ENCODE data around the gene PKDCC.
"Not testable (repeated sequence)": the region's sequence is repeated elsewhere in the genome, so short reads cannot be mapped to it uniquely, and the experiment has no call there.

Gene PKDCC

DNA sequence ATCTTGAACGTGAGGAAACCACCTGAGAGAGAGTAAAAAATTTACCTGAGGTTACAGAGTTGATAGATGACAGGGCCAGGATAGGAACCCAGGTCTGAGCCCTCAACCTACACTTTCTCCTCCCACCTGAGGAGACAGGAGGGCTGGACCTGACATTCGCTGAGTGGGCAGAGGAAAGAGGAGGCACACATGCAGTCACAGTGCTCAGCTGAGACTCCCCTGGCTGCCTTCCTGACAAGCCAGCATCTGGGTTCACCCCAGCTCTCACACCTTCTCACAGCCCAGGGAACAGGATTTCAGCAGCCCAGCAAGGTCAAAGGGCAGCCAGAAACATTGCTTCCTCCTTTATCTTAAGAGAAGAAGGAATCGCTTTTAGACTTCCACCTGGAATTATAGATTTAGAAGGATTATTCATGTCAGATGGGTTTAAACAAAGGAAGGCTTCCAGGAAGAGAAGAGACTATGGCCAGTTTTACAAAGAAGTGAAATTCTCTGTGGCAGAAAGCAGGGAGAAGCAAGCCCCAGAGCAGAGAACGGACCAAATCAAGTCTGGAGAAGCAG lies 18.1 kb upstream of the PKDCC start:
- no peak overlapping the region for H3K27ac ChIP-seq
- no peak for DNase-seq (ENCODE audit: low read depth, low spot score)

DNA sequence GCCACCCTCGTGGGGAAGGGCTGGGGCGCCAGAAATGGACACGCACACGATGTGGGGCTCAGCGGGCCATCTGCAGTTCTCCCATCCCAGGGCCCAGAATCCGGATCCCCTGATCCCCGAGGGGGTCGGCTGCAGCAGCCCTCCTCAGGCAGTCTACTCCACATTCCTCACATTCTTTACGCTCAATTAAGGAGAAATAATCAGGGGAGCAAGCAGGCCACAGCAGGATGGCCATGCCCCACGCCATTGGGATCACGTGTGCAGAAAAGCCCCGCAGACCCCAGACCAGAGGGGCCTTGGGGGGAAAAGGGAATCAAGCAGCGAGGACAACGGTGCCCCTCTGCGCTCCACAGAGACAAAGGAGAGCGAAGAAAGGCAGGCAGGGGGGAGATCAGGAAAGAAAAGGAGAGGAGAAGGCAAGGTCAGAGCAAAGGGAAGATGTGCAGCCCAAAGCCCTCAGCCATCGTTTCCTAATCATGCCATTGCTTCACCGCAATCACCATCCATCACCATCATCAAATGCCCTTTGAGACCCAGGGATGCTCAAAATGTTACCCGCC lies 17.5 kb upstream of the PKDCC start:
- DNase-seq (ENCODE audit: low read depth, low spot score), result no peak
- H3K27ac ChIP-seq, result no peak overlapping the region

DNA sequence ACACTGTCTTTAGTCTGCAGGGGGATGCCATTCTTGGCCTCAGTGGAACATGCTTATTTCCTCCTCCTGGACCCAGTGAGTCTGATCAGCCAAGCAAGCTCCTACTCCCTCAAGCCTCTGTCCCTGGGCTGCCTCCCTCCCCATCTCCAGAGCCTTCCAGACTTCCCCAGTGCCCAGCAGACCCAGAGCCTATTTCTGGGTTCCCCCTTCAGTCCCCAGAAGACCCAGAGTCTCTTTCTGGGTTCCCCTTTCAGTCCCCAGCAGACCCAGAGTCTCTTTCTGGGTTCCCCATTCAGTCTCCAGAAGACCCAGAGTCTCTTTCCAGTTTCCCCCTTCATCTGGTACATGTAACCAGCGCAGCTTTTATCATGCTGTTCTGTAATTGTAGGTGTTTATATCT lies 17.0 kb upstream of the PKDCC start:
- no peak for DNase-seq (ENCODE audit: low read depth, low spot score)
- no peak overlapping the region for H3K27ac ChIP-seq

DNA sequence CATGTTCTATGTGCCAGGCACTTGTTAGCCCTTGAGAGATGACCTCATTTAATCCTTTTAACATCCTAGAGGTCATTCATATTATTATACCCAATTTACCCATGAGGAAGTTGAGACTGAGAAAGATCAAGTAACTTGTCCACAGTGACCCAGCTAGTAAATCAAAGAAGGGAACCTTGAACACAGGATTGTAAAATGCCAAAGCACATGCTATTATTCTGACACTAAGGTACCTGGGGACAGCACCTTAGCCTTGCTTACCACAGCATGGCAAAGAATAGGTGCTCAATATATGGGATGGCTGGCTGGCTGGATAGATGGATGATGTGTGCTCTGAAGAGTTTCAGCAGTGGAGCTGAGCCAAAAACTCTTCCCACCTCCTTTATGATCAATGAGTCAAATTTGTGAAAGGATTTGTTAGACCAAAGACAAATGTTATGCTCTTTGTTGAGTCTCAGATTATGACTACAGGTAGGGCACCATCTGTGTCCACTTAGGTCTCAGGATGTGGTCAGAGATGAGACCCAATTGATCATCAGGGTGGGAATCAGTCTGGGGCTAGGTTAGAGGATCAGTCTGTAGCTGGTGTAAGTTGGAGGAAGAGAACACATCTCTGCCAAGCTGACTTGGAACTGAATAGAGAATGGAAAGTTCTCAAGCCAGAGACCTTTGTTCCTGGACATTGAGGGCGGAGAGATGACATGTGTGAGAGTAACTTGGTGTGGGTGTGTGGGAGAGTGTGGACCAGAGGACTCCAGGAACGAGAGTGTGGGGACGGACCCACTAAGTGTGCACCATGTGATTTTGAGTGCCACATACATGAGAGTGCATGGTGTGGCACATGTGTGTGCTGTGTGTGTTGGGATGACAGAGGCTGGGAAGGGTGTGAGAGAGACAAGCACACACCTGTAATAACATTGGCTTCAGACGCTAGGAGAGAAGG lies 16.3 kb upstream of the PKDCC start:
- H3K27ac ChIP-seq, result no peak overlapping the region
- no peak for DNase-seq (ENCODE audit: low read depth, low spot score)

DNA sequence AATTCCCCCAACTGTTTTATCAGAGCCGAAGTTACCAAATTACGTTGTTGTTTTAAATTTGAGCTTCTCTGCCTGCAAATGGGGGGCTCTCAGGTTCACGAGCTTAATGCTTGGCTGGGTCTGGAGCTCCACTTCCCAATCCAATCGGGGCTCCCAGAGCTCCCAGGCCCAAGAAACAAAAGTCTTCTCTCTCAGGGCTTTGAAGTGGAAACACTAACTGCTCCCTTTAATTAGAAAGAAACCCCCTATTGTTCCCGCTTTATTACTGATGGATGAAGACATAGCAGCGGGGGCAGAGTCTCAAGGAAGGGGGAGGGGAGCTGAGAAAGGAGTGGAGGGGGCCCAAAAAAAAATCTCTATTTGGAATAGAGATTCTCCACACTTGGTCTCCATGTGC lies 15.6 kb upstream of the PKDCC start:
- no peak overlapping the region for H3K27ac ChIP-seq
- no peak for DNase-seq (ENCODE audit: low read depth, low spot score)

DNA sequence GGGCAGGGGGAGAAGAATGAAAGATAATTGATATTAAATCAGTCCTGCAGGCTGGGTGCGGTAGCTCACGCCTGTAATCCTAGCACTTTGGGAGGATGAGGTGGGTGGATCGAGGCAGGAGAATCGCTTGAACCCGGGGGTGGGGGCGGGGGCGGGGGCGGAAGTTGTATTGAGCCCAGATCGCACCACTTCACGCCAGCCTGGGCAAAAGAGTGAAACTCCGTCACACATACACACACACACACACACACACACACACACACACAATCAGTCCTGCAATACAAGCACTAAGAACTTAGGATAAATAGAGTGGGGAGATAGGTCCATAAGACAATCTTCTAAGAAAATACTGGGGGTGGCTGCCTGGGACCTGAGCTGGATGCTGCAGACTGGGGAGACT lies 15.1 kb upstream of the PKDCC start:
- no peak overlapping the region for H3K27ac ChIP-seq
- no peak for DNase-seq (ENCODE audit: low read depth, low spot score)

DNA sequence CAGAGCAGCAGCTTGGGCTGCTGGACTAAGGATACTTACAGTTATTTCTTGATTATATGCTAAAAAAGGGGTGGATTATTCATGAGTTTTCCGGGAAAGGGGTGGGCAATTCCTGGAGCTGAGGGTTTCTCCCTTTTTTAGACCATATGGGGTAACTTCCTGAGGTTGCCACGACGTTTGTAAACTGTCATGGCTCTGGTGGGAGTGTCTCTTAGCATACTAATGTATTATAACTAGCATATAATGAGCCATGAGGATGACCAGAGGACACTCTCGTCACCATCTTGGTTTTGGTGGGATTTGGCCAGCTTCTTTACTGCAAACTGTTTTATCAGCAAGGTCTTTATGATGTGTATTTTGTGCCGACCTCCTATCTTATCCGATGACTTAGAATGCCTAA lies 13.7 kb upstream of the PKDCC start:
- not testable (repeated sequence) for H3K27ac ChIP-seq; DNase-seq (ENCODE audit: low read depth, low spot score)

DNA sequence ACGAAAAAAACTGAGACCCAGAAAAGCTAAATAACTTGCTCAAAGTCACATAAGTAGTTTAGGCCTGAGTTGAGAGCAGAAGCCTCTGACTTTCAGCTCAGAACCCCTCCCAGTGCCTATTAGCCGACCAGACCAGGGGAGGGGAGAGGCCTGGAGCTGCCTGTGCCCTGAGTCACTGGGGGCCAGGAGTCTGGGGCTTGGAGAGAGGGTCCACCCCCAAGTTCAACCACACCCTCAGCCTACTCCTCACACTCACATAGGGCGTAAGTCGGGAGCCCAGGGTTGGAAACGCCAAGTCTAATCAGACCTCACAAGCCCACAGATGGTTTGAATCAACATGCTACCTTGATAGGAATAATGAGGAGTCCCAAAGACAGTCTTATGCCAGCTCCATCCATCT lies 12.6 kb upstream of the PKDCC start:
- no peak overlapping the region for H3K27ac ChIP-seq

DNA sequence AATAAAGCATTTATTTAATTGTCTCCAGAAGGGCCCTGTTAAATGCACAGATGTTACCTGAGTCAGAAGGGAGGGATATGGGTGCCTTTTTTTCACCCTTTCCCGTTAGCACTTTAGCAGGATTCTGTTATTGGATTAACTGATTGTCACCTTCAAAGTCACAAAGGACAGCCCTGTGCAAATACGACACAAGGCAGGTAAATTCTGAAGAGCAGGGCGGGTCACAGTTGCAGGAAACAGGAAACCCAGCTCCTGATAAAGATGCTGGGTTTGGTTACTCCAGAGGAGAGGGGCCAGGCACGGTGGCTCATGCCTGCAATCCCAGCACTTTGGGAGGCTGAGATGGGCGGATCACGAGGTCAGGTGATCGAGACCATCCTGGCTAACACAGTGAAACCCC lies 11.4 kb upstream of the PKDCC start:
- no peak overlapping the region for H3K27ac ChIP-seq
- no peak for DNase-seq (ENCODE audit: low read depth, low spot score)

More for the DNA sequence above, 12.6 kb upstream of the PKDCC start:
- no peak for DNase-seq (ENCODE audit: low read depth, low spot score)

DNA sequence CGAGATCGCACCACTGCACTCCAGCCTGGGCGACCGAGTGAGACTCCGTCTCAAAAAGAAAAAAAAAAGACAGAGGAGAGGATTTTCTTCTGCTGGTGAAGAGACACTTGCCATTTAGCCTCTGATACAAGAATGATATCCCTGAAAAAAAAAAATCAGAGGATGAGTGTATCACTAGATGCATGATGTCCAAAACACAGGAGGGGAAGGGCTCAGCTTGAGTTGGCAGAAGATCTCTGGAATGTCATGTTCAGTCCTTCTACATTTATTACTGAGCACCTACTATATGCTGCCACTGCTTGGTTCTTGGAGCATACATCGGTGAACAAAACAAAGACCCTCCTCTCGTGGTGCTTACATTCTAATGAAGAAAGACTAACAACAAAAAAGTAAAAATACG lies 10.9 kb upstream of the PKDCC start:
- H3K27ac ChIP-seq, result no peak overlapping the region
- no peak for DNase-seq (ENCODE audit: low read depth, low spot score)

DNA sequence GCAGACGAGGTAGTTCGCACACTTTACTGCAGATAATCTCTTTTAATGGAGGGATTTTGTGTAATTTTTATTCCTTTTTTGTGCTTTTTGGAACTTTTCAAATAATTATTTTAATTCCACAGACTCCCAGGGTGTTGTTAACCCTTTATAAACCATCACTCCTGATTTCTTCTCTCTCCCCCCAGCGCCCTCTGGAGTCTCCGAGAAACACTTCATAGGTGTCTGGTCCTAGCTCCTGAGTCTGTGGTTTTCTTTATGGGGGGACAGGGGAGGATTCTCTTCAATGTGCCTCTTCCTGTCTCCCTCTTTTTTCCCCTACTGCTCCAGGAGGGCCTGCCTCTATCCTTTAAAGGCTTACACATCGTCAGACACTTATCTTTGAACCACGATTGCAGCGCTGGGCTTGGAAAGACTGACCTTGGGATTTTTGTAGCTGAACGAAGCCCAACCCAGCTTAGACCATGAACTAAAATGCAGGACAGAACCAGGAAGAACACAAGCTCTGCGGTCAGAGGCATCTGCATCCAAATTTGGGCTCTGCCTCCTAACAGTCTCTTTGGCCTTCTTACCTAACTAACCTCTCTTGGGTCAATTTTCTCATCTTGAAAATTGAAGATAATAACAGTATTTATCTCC lies 7.1 kb upstream of the PKDCC start:
- H3K27ac ChIP-seq, result no peak overlapping the region
- no peak for DNase-seq (ENCODE audit: low read depth, low spot score)

DNA sequence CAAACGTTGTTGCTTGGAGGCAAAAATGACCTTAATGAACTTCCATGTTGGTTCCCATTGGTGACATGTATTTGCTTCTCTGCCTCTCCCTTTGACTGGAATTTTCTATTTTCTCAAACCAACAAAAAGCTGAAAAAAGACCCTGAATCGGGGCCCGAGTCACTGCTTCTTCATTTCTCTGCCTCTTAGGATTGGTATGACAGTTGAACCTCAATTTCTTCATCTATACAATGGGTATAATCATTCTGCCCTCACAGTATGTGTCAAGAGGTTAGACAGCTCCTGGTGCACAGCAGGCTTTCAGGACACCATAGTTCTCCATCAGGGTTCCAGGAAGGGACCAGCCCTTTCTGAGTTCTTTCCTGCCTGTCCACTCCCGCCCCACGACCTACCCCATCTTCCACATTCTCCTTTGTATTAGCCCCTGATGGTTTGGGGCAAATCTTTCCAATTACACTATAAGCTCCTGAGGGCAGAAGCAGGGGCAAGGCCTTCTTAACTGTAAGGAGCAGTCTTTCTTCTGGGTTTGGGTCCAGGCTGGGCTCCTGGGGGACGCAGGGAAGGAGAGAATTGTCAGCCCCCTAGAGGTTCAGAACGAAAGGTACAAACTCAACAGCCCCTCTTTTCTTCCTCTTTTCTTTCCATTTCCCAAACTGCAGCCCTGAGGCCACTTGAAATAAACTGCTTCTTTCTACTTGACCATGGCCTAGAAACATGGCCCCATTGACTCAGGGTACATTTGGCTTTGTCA lies 6.3 kb upstream of the PKDCC start:
- H3K27ac ChIP-seq, result no peak overlapping the region
- DNase-seq (ENCODE audit: low read depth, low spot score), result no peak

DNA sequence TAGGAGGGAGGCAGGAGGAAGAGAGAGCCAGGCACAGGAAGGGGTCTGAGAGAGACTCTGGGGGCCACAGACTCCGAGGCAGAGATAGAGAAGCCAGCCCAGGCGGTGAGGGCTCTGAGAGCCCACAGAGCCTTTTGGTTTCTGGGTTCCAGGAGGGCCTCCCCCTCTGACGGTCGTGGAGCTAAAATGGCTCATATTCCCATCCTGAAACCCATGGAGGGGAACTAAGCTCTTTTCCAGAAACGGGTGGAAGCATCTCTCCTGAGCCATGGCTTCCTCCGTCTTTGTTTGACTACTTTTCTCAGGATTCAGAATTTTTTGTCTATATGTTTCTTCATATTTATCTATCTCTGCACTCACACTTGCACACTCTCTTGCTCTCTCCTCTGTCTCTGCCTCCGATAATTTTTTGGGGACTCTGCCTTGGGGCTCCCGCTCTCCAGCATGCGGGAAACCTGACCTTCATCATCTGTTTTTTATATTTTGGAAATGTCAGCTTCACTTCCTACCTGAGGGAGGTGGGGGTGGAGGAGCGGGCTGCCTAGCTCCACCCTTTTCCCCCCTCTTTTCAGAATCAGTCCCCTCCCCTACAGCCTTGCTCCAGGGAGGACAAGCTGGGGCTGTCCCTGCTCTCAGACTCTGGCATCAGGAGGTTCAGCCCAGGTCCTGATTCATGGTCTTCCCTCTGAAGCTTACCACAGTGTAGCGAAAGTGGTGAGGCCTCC lies 5.0 kb upstream of the PKDCC start:
- no peak for DNase-seq (ENCODE audit: low read depth, low spot score)
- no peak overlapping the region for H3K27ac ChIP-seq

DNA sequence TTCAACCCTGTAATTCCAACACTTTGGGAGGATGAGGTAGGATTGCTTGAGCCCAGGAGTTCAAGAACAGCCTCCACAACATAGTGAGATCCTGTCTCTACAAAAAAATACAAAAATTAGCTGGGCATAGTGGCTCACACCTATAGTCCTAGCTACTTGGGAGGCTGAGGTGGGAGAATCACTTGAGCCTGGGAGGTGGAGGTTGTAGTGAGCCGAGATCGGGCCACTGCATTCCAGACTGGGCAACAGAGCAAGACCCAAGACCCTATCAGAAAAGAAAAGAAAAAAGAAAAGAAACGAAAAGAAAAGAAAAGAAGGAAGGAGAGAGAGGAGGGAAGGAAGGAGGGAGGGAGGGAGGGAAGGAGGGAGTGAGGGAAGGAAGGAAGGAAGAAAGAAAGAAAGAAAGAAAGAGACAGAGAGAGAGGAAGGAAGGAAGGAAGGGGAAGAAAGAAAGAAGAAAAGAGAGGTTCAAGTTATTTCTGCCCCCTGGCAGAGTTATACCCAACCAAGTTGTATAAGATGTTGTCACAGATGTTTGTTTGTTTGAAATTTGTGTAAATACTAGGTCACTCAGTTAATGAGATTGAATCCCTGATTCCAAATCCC lies 3.9 kb upstream of the PKDCC start:
- no peak overlapping the region for H3K27ac ChIP-seq

DNA sequence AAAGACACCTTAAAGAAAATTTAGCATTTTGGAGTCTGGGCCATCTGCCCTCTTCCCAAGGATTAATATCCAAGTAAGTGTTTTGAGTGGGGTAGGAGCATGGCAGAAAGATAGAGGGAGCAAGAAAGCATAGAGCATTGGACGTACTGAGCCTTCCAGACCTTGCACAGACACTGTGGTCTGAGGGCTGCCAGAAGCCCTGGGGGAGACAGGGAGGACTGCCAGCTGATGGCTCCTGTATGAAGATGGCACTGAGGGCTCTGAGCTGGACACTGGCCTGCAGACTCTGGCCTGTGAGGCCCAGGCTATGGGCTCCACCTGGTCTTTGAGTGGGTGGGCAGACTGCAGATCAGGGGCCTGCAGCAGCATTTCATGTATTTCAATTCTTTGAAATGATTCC lies 2.9 kb upstream of the PKDCC start:
- DNase-seq (ENCODE audit: low read depth, low spot score), result no peak
- H3K27ac ChIP-seq, result no peak overlapping the region

More for the DNA sequence above, 3.9 kb upstream of the PKDCC start:
- DNase-seq (ENCODE audit: low read depth, low spot score), result no peak

DNA sequence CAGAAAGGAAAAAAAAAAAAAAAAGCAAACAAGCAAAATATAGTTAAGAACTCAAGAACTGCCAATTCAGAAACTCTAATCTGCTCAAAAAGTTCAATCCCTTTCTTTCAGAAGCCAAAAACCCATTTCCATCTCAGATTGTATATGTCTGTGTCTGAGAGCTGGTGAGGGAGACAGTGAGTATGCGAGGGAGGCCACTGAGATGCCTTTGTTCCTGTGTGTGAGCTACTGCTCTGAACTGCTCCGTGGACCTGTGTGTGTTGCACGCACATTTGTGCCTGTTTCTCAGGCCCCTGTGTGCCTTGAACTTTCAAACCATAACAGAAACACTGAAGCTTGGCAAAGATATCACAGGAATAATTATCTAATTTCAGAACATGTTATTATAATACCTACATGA lies 2.5 kb upstream of the PKDCC start:
- DNase-seq (ENCODE audit: low read depth, low spot score), result no peak
- H3K27ac ChIP-seq, result no peak overlapping the region

DNA sequence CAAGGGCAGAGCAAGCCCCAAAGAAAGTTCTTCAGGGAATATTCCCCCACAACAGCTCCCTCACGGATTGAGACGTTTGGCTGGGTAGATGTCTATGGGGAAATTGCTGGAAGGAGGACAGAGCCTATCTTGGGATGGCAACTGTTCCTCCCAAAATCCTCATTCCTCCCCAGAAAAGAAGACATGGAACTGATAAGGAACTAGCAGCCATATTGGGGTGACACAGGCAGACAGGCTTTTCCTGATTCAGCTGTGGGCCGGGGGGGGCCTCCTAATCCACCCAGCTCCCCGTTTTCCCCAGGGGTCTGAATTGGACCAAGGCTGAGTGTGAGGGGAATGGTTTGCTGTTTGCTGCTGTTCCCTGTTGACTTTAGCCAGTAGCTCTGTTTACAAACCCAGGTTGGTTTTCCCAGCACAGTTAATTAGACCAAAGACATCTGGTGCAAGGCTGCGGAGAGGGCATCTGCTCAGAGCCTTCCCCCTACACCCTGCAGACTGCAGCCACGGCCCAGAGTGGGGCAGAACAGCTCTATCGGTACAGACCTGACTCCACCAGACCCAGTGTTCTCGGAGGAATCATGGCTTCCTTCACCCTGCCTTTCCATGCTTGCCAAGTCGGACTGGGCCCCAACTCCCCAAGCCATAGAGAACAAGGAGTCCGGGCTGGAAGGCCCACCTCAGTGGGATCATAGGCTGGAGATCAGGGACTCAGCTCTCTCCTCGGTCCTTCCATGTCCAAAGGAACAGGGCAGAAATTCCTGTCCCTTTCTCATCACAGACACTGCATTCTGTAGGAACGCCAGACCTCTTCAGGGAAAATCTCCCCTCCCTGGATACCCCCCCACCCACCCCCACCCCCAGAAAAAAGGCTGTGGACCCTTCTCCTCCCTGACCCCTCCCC lies 1.7 kb upstream of the PKDCC start:
- DNase-seq (ENCODE audit: low read depth, low spot score), result no peak
- no peak overlapping the region for H3K27ac ChIP-seq

DNA sequence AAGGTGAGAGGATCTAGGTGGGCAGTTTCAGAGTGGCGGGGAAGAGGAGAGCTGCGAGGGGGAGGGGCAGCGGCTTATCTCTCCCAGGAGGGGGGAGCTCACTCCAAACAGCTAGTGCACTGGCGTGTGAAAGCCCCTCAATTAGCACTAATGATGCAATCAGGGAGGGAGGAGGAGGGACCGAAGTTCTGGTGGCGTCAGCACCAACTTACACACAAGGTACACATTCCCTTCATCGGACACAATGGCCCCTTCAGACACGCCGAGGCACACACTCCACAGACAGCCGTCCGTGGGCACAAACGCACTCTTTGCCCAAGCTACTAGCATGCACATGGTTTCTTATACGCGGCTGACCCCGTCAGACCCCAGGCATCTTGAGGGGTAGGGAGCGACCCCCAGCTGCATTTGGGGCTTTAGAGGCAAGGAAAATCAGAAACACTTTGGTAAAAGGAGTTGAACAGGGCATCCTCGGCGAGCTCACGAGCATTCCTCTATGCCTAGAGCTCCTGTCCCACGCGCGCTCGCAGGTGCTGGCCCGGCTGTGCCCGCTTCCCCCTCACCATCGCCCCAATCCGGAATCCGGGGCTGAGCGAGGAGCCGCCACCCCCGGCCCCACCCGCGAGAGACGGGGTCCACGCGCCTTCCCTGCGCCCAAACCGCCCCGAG lies 868 bp upstream of the PKDCC start:
- no peak for DNase-seq (ENCODE audit: low read depth, low spot score)
- H3K27ac ChIP-seq, result no peak overlapping the region
